Muscle of leg (tissue), 11 donors: ENCODE measurements around the gene PRKD1. TPM values are rescaled to one million over a fixed set of nuclear protein-coding genes. Genes with fewer than 3 reads are reported as not detected.
"Not testable (repeated sequence)": the region's sequence is repeated elsewhere in the genome, so short reads cannot be mapped to it uniquely, and the experiment has no call there.

Source experiments
- DNase-seq: peaks from one replicate; pipeline ENCODE4 v3.0.0; 2013
- H3K27ac ChIP-seq: one replicate; pipeline ENCODE4 v1.5.1; 2013; ENCODE audit warnings: mild to moderate bottlenecking, low read length, control low read depth
- H3K27me3 ChIP-seq: one replicate; pipeline ENCODE4 v1.6.1; 2013; ENCODE audit warnings: low read length; ENCODE audit not compliant: control insufficient read depth, insufficient read depth
- H3K36me3 ChIP-seq: one replicate; pipeline ENCODE4 v1.6.1; 2013; ENCODE audit warnings: low read length; ENCODE audit not compliant: control insufficient read depth, insufficient read depth
- H3K4me1 ChIP-seq: one replicate; pipeline ENCODE4 v1.6.1; 2013; ENCODE audit warnings: low read length; ENCODE audit not compliant: control insufficient read depth, insufficient read depth
- H3K4me3 ChIP-seq: one replicate; pipeline ENCODE4 v1.5.1; 2013; ENCODE audit warnings: low read length, control low read depth
- H3K9me3 ChIP-seq: replicated peaks from 2 replicates; pipeline ENCODE4 v1.6.1; 2013; ENCODE audit warnings: low read depth, low read length; ENCODE audit not compliant: control insufficient read depth
- WGBS: methylation state at CpG from one replicate; pipeline ENCODE4 v1.1.5; 2013; ENCODE audit warnings: missing lambda C conversion rate; ENCODE audit not compliant: insufficient coverage; 5-methylcytosine and 5-hydroxymethylcytosine counted together
- polyA plus RNA-seq, 8 donors: library from polyadenylated mRNA; unstranded; fragments of 120-200 nt; gene quantifications; one replicate each; pipeline versions ENCODE4 v1.2.1 to v1.2.3, GENCODE V29; 2013; ENCODE audit warnings: inconsistent platforms in 1 of 8, low replicate concordance in 1 of 8; ENCODE audit not compliant: insufficient read length in 8 of 8, insufficient read depth in 1 of 8
- total RNA-seq: library from RNA; stranded (reverse); fragments of 120-200 nt; gene quantifications from one replicate; pipeline ENCODE4 v1.2.4, GENCODE V29; 2013

PRKD1 gene
- total and polyA plus RNA-seq, 9 donors: 14.0 to 31.2 (median 22.4) TPM

DNA sequence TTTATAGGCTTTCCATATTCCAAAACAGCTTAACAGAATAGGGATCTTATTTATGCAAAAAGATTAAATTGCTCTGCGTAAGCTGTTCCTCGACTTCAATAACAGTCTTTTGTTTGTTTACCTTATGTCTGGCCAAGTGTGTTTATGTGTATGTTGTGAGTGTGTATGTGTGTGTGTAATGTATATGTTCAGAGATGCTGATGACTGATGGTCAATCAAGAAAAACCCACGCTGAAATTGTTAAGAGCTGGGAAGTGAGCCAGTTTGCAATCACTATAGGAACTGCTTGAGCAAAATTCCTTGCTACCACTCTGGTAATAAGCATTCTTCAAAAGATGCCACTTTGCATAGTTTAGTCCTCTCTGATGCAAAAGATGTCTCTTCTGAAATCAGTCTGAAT lies 59.6 kb downstream of the PRKD1 start:
- H3K9me3 ChIP-seq: no peaks in the 10 kb centered on the region
- no peaks in the 10 kb centered on the region for H3K4me1 ChIP-seq
- WGBS: no CpG with 5 or more reads among the region's 3 CpGs
- no peak for DNase-seq
- H3K36me3 ChIP-seq: no peaks in the 10 kb centered on the region
- no peaks in the 10 kb centered on the region for H3K27me3 ChIP-seq
- H3K27ac ChIP-seq: no peak overlapping the region
- no peak overlapping the region for H3K4me3 ChIP-seq

- Histone ChIP-seq H3K27ac (no peak overlapping the region), H3K36me3 (no peaks in the 10 kb centered on the region), H3K4me1 (no peaks in the 10 kb centered on the region), H3K27me3 (no peaks in the 10 kb centered on the region), H3K9me3 (no peaks in the 10 kb centered on the region), H3K4me3 (no peak overlapping the region)
- no peak for DNase-seq
- WGBS: 56% methylated on average over 1 of the region's 2 CpGs
Observed at GRCh38 chr14:29865299-29865698, 62.3 kb downstream of the PRKD1 start.

GRCh38 chr14:29861996-29862395 lies 65.7 kb downstream of the PRKD1 start:
- no peak for DNase-seq
- Histone ChIP-seq H3K36me3 (no peaks in the 10 kb centered on the region), H3K9me3 (no peaks in the 10 kb centered on the region), H3K27me3 (no peaks in the 10 kb centered on the region), H3K4me3 (no peak overlapping the region), H3K27ac (no peak overlapping the region), H3K4me1 (no peaks in the 10 kb centered on the region)
- WGBS: no CpG with 5 or more reads among the region's 2 CpGs

DNA sequence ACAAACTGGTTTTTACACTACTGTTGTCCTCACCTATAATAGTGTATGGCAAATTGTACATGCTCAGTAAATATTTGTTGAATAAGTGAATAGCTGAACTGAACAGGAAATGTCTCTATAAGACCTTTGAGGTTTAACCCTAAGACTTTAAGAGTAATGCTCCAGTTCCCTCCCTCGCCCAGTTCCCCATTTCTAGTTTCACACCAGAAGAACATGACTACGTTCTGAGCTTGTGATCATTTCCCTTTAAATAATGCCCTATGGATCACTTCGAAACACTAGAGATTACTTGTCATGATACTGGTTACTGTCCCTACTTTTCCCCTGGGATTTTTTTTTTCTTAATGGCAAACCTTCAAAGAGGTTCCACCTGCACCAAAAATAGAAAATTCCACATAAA lies 69.3 kb downstream of the PRKD1 start:
- no peaks in the 10 kb centered on the region for H3K9me3 ChIP-seq
- H3K27me3 ChIP-seq: no peaks in the 10 kb centered on the region
- H3K4me3 ChIP-seq: no peak overlapping the region
- H3K36me3 ChIP-seq: no peaks in the 10 kb centered on the region
- no peak for DNase-seq
- H3K4me1 ChIP-seq: no peaks in the 10 kb centered on the region
- WGBS: 75% methylated on average over 3 of the region's 3 CpGs
- no peak overlapping the region for H3K27ac ChIP-seq

GRCh38 chr14:29857551-29857950 lies 70.1 kb downstream of the PRKD1 start:
- no CpG with 5 or more reads among the region's 3 CpGs for WGBS
- no peaks in the 10 kb centered on the region for H3K9me3 ChIP-seq
- H3K4me1 ChIP-seq: no peaks in the 10 kb centered on the region
- no peak for DNase-seq
- no peaks in the 10 kb centered on the region for H3K27me3 ChIP-seq
- no peaks in the 10 kb centered on the region for H3K36me3 ChIP-seq
- H3K27ac ChIP-seq: no peak overlapping the region
- H3K4me3 ChIP-seq: no peak overlapping the region

GRCh38 chr14:29856516-29856915 lies 71.1 kb downstream of the PRKD1 start:
- 83% methylated on average over 1 of the region's 4 CpGs for WGBS
- no peak for DNase-seq
- Histone ChIP-seq H3K27ac (no peak overlapping the region), H3K27me3 (no peaks in the 10 kb centered on the region), H3K36me3 (no peaks in the 10 kb centered on the region), H3K4me1 (no peaks in the 10 kb centered on the region), H3K4me3 (no peak overlapping the region), H3K9me3 (no peaks in the 10 kb centered on the region)

- H3K27ac ChIP-seq, H3K4me1 ChIP-seq, H3K27me3 ChIP-seq, DNase-seq, H3K36me3 ChIP-seq, H3K4me3 ChIP-seq, H3K9me3 ChIP-seq: not testable (repeated sequence)
- WGBS: no CpG with 5 or more reads among the region's 2 CpGs
Observed at GRCh38 chr14:29853691-29854090, 74.0 kb downstream of the PRKD1 start.

- H3K27me3 ChIP-seq: no peaks in the 10 kb centered on the region
- H3K4me3 ChIP-seq: no peak overlapping the region
- no peak for DNase-seq
- no CpG with 5 or more reads among the region's 2 CpGs for WGBS
- no peaks in the 10 kb centered on the region for H3K9me3 ChIP-seq
- no peaks in the 10 kb centered on the region for H3K4me1 ChIP-seq
- no peaks in the 10 kb centered on the region for H3K36me3 ChIP-seq
- H3K27ac ChIP-seq: no peak overlapping the region
Observed at GRCh38 chr14:29853272-29853671, 74.4 kb downstream of the PRKD1 start.

GRCh38 chr14:29851397-29851796 lies 76.2 kb downstream of the PRKD1 start:
- no peaks in the 10 kb centered on the region for H3K9me3 ChIP-seq
- H3K4me1 ChIP-seq: peaks cover 2% of the 10 kb centered on the region
- no peak for DNase-seq
- H3K36me3 ChIP-seq: no peaks in the 10 kb centered on the region
- H3K4me3 ChIP-seq: no peak overlapping the region
- WGBS: 60% methylated on average over 1 of the region's 3 CpGs
- no peak overlapping the region for H3K27ac ChIP-seq
- H3K27me3 ChIP-seq: no peaks in the 10 kb centered on the region

DNA sequence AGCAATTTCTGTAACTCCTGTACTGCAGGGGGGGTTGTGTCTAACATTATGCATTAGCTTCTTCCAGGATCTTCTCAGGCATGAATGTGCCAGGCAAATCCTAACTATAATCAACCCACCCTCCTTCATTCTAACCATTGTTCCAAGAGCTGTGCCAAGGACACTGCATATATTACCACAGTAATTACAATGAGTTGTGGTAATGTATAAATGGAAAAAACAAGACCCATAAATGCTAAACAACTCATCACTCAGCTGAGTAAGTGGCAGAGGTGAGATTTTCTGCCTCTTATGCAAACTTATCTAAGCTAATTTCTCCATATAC lies 80.6 kb downstream of the PRKD1 start:
- Histone ChIP-seq H3K9me3 (no peaks in the 10 kb centered on the region), H3K27ac (peak overlapping the region; percentile 31), H3K27me3 (no peaks in the 10 kb centered on the region), H3K4me3 (no peak overlapping the region), H3K4me1 (peaks cover 2% of the 10 kb centered on the region), H3K36me3 (no peaks in the 10 kb centered on the region)
- no peak for DNase-seq

- Histone ChIP-seq H3K9me3 (peaks cover under 1% of the 10 kb centered on the region), H3K27ac (peak overlapping the region; percentile 66), H3K4me1 (peaks cover 2% of the 10 kb centered on the region), H3K27me3 (no peaks in the 10 kb centered on the region), H3K36me3 (no peaks in the 10 kb centered on the region), H3K4me3 (no peak overlapping the region)
- peak; percentile 47 for DNase-seq
- WGBS: 80% methylated on average over 1 of the region's 2 CpGs
Observed at GRCh38 chr14:29846339-29847055, 81.2 kb downstream of the PRKD1 start.
